Measurements from ENCODE around the gene PGP.
"Not testable (repeated sequence)": the region's sequence is repeated elsewhere in the genome, so short reads cannot be mapped to it uniquely, and the experiment has no call there.

PGP gene

DNA sequence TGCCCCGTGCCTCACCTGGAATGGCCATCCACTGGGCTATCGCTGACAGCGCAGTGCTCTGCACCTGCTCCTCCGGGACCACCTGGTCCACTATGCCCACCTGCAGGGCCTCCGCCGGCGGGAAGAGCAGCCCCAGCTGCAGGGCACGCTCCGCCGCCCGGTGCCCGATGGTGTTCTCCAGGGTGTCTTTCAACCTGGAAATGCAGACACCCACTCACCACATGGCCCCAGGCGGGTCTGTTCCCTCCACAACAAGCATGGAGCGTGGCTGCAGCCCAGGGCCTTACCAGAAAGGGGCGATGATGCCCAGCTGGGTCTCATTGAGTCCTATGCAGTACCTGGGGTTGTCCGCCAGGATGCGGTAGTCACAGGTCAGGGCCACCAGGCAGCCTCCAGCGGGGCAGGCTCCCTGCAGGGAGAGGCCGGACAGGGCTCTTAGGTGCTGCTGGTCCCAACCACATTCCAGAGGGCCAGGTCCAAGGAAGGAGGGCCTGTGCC, 28.4 kb upstream of the PGP start:
- Mint-ChIP-seq H3K9me3 (no peaks in the 10 kb centered on the region), H3K4me3 (no peak overlapping the region), H3K27ac (no peak overlapping the region), H3K4me1 (ENCODE audit: low read depth) (no peaks in the 10 kb centered on the region), H3K36me3 (ENCODE audit: low read depth) (peaks cover 5% of the 10 kb centered on the region), H3K27me3 (ENCODE audit: low read depth) (no peaks in the 10 kb centered on the region)

DNA sequence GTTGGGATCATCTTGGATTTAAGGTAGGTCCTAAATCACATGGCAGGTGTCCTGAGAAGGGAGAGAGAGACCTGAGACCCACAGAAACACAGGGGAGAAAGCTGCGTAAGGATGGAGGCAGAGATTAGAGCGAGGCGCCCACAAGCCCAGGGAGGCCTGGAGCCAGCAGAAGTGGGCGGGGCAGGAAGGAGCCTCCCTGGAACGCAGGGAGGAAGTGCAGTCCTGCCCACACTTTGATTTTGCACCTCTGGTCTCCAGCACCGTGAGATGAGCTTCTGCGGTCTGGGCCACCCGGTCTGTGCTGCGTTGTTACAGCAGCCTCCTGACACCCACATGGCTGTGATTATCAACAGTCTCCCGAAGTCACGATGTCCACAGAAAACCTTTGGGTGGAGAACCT, 28.0 kb upstream of the PGP start:
- Mint-ChIP-seq H3K4me1 (ENCODE audit: low read depth) (no peaks in the 10 kb centered on the region), H3K27ac (no peak overlapping the region), H3K36me3 (ENCODE audit: low read depth) (peaks cover 5% of the 10 kb centered on the region), H3K4me3 (no peak overlapping the region), H3K9me3 (no peaks in the 10 kb centered on the region), H3K27me3 (ENCODE audit: low read depth) (no peaks in the 10 kb centered on the region)

DNA sequence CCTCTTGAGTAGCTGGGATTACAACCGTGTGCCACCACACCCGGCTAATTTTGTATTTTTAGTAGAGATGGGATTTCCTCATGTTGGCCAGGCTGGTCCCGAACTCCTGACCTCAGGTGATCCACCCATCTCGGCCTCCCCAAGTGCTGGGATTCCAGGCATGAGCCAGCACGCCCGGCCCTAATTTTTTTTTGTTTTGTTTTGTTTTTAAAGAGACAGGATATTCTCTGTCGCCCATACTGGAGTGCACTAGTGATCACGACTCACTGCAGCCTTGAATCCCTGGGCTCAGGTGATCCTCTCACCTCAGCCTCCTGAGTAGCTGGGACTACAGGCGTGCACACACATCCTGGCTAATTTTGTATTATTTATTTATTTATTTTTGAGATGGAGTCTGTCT, 25.7 kb upstream of the PGP start:
- not testable (repeated sequence) for H3K9me3 Mint-ChIP-seq; H3K36me3 Mint-ChIP-seq (ENCODE audit: low read depth); H3K4me1 Mint-ChIP-seq (ENCODE audit: low read depth); H3K27me3 Mint-ChIP-seq (ENCODE audit: low read depth); H3K4me3 Mint-ChIP-seq; H3K27ac Mint-ChIP-seq

DNA sequence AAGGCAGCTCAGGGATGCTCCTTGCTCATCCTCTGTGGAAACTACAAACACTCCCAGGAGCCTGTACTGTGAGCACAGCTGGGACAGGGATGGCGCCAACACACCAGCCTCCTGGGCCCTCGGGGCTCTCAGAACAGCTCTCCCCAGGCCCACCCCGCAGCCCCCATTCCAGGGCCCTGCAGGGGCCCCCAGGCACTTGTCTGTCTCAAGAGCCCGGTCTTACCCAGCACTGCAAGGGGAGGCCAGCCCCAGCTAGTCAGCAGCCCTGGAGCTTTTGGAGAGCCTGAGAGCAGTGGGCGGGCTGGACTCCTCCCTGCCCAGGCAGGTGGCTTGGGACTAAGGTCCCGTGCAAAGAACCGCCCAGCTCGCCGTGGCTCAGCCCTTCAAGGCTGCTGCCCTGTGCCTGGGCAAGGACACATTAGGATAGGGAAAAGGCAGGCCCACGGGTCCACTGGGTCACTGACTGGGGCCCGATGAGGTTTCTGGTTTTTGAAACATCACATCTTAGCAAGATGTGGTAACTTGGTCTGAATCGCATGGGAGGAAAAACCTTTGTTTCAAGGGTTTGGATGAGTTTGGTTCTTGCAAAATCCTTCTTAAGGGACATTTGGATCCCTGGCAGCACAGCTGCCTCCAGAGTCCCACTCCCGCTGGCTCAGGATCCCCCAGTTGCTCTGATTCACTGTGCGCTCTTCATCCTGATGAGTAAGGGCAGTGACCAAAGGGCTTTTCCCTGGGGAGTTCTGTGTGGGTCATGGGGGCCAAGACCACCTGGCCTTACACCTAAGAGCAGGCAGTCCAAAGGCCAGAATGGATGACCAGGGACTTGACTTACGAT, 24.4 kb upstream of the PGP start:
- H3K36me3 Mint-ChIP-seq (ENCODE audit: low read depth), result peaks cover 8% of the 10 kb centered on the region
- no peaks in the 10 kb centered on the region for H3K27me3 Mint-ChIP-seq (ENCODE audit: low read depth)
- no peak overlapping the region for H3K4me3 Mint-ChIP-seq
- no peaks in the 10 kb centered on the region for H3K9me3 Mint-ChIP-seq
- H3K27ac Mint-ChIP-seq, result no peak overlapping the region
- H3K4me1 Mint-ChIP-seq (ENCODE audit: low read depth), result no peaks in the 10 kb centered on the region

DNA sequence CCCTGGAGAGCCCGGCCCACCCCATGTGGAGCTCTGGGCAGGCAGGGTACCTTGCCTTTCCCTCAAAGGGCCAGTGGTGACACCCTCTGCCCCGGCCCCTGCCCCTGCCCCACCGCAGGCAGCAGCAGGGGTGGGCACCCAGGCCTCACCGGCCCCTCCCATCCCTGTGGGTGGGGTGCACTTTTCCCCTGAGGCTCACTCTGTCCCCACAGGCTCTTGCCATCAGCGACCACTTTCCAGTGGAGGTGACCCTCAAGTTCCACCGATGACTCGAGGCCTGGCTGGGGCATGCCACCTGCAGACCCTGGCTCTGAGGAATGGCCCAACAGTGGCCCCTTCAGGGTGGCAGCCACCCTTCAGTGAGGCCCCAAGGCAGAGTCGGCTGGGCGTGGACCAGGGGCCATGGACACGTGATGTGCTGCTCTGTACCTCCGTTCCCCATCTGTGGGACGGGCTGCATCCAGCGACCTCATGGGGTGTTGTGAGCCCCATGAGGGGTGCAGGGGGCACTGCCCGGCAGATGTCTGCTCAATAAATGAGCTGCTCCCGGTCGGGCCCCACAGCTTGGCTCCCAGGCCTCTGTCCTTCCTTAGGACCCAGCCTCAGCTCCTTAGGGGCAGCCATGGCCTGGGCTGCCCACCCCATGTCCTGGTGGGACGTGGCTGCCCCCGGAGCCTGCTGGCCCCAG, 23.7 kb upstream of the PGP start:
- H3K27me3 Mint-ChIP-seq (ENCODE audit: low read depth), result no peaks in the 10 kb centered on the region
- peaks cover 8% of the 10 kb centered on the region for H3K36me3 Mint-ChIP-seq (ENCODE audit: low read depth)
- H3K9me3 Mint-ChIP-seq, result no peaks in the 10 kb centered on the region
- H3K4me1 Mint-ChIP-seq (ENCODE audit: low read depth), result no peaks in the 10 kb centered on the region
- H3K4me3 Mint-ChIP-seq, result no peak overlapping the region
- H3K27ac Mint-ChIP-seq, result no peak overlapping the region

DNA sequence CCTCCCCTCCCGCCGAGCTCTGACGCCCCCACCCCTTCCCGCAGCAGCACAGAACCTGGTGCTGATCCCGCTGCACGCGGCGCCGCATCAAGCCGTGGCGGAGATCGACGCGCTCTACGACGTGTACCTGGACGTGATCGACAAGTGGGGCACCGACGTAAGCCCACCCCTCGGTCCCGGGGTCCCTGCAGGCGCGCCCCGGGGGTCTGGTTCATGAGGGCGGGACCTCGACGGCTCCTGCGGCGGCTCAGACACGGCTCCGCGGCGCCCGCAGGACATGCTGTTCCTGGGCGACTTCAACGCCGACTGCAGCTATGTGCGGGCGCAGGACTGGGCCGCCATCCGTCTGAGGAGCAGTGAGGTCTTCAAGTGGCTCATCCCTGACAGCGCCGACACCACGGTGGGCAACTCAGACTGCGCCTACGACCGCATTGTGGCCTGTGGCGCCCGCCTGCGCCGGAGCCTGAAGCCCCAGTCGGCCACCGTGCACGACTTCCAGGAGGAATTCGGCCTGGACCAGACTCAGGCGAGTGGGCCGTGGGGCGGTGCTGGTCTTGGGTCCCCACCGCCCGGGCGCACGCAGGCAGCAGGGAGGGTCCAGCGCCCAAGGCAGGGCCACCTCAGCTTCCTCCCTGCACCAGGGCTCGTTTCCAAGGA, 23.0 kb upstream of the PGP start:
- H3K4me1 Mint-ChIP-seq (ENCODE audit: low read depth), result no peaks in the 10 kb centered on the region
- no peaks in the 10 kb centered on the region for H3K9me3 Mint-ChIP-seq
- no peak overlapping the region for H3K27ac Mint-ChIP-seq
- H3K27me3 Mint-ChIP-seq (ENCODE audit: low read depth), result no peaks in the 10 kb centered on the region
- H3K4me3 Mint-ChIP-seq, result no peak overlapping the region
- peaks cover 8% of the 10 kb centered on the region for H3K36me3 Mint-ChIP-seq (ENCODE audit: low read depth)

DNA sequence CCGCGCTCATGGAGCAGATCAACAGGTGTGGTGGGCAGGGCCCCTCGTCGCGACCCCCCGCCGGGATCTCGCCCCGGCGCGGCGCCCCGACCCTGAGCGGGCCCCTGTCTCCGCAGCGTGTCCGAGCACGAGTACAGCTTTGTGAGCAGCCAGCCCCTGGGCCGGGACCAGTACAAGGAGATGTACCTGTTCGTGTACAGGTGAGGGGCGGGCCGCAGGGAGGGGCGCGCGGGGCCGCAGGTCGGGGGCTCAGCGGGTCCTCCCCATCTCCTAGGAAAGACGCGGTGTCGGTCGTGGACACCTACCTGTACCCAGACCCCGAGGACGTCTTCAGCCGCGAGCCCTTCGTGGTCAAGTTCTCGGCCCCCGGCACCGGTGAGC, 22.5 kb upstream of the PGP start:
- no peaks in the 10 kb centered on the region for H3K27me3 Mint-ChIP-seq (ENCODE audit: low read depth)
- peaks cover 5% of the 10 kb centered on the region for H3K36me3 Mint-ChIP-seq (ENCODE audit: low read depth)
- H3K27ac Mint-ChIP-seq, result no peak overlapping the region
- no peak overlapping the region for H3K4me3 Mint-ChIP-seq
- H3K4me1 Mint-ChIP-seq (ENCODE audit: low read depth), result no peaks in the 10 kb centered on the region
- H3K9me3 Mint-ChIP-seq, result no peaks in the 10 kb centered on the region

DNA sequence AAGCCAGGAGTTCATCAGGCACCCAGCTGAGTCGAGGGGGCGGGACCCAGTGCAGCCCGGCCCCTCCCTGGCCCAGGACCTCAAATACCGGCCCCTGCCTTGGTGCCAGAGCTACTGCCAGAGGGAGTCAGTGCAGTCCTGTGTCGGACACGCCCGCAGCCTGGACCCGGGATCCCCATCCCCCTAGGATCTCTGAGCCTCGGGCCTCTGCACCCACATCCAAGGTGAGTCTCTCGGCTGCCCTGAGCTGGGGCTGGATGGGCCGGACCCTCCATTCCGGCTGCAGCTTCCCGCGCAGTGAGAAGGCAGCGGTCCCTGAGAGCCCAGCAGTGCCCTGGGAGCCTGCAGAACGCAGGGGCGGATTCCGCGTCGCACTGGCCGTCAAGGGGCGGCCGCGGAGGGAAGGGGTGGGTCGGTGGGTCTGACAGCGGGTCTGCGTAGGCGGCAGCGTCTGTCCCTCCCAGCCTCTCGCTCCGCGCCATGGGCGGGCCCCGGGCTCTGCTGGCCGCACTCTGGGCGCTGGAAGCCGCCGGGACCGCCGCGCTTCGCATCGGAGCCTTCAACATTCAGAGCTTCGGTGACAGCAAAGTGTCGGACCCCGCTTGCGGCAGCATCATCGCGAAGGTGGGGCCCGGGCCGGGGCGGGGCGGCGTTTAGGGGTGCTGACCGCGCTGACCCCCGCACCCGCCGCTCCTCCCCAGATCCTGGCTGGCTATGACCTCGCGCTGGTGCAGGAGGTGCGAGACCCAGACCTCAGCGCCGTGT, 21.9 kb upstream of the PGP start, which contains the start of gene DNASE1L2:
Gene DNASE1L2, plus strand, starts transcription at position 108 of the 765 bp plus-strand sequence. Its CDS starts 373 bp downstream, at position 481.
- no peaks in the 10 kb centered on the region for H3K9me3 Mint-ChIP-seq
- no peak within 1 kb of the TSS for H3K4me3 Mint-ChIP-seq
- peaks cover 5% of the 10 kb centered on the region for H3K36me3 Mint-ChIP-seq (ENCODE audit: low read depth)
- H3K4me1 Mint-ChIP-seq (ENCODE audit: low read depth), result no peaks in the 10 kb centered on the region
- H3K27ac Mint-ChIP-seq, result no peak within 1 kb of the TSS
- no peaks in the 10 kb centered on the region for H3K27me3 Mint-ChIP-seq (ENCODE audit: low read depth)

DNA sequence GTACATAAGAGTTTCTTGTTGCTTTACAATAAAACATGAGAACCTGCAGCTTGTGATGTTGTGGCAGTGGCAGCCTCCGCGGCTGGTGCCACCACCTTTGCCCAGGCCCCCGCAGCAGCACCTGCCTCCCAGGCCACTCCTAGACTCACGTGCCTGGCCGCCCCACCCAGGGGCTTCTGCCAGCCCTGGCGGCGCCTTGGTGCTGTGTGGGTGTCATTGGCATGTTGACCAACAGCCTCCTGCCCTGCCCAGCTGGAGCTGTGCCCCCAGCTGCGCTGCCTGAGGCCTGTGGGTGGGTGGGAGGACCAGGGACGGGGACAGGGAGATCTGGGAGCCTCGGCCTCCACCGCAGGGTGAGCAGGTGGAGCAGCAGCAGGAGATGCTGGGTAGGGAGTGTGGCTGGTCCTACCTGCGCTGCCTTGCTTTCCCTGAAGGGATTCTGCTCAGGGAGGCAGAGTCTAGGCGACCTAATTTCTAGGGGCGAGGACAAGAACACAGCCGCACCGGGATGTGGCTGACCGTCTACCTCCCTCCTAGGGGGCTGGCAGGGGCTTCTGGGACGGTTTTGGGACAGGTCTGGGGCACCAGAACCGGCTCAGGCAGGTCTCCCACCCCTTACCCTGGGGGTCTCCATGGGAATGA, 21.2 kb upstream of the PGP start:
- Mint-ChIP-seq H3K27ac (no peak overlapping the region), H3K36me3 (ENCODE audit: low read depth) (peaks cover 5% of the 10 kb centered on the region), H3K27me3 (ENCODE audit: low read depth) (no peaks in the 10 kb centered on the region), H3K4me3 (no peak overlapping the region), H3K4me1 (ENCODE audit: low read depth) (no peaks in the 10 kb centered on the region), H3K9me3 (no peaks in the 10 kb centered on the region)

DNA sequence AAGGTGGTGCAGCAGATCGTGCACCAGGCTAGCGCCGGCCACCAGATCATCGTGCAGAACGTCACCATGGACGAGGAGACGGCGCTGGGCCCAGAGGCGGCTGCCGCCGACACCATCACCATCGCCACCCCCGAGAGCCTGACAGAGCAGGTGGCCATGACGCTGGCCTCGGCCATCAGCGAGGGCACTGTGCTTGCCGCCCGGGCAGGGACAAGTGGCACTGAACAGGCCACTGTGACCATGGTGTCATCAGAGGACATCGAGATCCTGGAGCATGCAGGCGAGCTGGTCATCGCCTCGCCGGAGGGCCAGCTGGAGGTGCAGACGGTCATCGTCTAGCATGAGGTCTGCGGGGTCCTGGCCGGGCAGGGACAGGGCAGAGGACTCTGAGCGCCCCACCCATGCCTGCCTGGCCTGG, 20.6 kb upstream of the PGP start:
- Mint-ChIP-seq H3K27me3 (ENCODE audit: low read depth) (no peaks in the 10 kb centered on the region), H3K4me3 (no peak overlapping the region), H3K9me3 (no peaks in the 10 kb centered on the region), H3K27ac (no peak overlapping the region), H3K36me3 (ENCODE audit: low read depth) (peaks cover 5% of the 10 kb centered on the region), H3K4me1 (ENCODE audit: low read depth) (no peaks in the 10 kb centered on the region)

DNA sequence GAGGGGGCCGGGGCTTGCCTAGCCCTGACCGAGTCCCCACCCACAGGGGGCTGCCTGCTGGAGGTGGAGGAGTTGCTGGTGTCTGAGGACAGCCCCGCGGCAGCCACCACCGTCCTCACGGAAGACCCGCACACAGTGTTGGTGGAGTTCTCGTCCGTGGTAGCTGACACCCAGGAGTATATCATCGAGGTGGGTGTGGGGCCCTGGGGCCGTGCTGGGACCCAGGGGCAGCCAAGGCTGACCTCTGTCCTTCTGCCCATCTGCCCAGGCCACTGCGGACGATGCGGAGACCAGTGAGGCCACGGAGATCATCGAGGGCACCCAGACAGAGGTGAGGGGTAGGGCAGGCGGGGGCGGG, 20.2 kb upstream of the PGP start:
- H3K27ac Mint-ChIP-seq, result no peak overlapping the region
- peaks cover 8% of the 10 kb centered on the region for H3K36me3 Mint-ChIP-seq (ENCODE audit: low read depth)
- no peaks in the 10 kb centered on the region for H3K9me3 Mint-ChIP-seq
- H3K27me3 Mint-ChIP-seq (ENCODE audit: low read depth), result no peaks in the 10 kb centered on the region
- H3K4me1 Mint-ChIP-seq (ENCODE audit: low read depth), result no peaks in the 10 kb centered on the region
- H3K4me3 Mint-ChIP-seq, result no peak overlapping the region

DNA sequence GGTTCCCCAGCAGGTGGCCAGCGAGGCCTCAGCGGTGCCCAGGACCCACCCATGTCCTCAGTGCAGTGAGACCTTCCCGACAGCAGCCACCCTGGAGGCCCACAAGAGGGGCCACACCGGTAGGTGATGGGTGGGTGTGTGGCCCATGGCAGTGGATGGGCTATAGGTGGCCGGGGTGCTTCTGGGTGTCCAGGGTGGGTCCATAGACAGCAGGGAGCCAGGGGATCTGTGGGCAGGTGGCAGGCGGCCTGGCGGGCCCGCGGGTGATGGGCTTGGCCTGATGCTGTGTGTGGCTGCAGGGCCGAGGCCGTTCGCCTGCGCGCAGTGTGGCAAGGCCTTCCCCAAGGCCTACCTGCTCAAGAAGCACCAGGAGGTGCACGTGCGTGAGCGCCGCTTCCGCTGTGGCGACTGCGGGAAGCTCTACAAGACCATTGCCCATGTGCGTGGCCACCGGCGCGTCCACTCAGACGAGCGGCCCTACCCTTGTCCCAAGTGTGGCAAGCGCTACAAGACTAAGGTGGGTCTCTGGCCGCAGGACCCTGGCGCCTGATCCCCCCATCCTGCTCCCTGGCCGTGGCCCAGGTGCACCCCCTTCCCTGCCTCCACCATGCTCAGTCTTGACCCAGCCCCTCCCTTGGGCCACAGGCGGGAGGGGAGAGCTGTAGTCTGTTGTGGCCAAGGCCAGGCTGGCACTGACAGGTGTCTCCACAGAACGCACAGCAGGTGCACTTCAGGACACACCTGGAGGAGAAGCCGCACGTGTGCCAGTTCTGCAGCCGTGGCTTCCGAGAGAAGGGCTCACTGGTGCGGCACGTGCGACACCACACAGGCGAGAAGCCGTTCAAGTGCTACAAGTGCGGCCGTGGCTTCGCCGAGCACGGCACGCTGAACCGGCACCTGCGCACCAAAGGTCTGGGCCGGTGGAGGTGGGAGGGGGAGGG, 19.5 kb upstream of the PGP start:
- Mint-ChIP-seq H3K9me3 (no peaks in the 10 kb centered on the region), H3K36me3 (ENCODE audit: low read depth) (peaks cover 7% of the 10 kb centered on the region), H3K4me3 (no peak overlapping the region), H3K27ac (no peak overlapping the region), H3K4me1 (ENCODE audit: low read depth) (no peaks in the 10 kb centered on the region), H3K27me3 (ENCODE audit: low read depth) (no peaks in the 10 kb centered on the region)

DNA sequence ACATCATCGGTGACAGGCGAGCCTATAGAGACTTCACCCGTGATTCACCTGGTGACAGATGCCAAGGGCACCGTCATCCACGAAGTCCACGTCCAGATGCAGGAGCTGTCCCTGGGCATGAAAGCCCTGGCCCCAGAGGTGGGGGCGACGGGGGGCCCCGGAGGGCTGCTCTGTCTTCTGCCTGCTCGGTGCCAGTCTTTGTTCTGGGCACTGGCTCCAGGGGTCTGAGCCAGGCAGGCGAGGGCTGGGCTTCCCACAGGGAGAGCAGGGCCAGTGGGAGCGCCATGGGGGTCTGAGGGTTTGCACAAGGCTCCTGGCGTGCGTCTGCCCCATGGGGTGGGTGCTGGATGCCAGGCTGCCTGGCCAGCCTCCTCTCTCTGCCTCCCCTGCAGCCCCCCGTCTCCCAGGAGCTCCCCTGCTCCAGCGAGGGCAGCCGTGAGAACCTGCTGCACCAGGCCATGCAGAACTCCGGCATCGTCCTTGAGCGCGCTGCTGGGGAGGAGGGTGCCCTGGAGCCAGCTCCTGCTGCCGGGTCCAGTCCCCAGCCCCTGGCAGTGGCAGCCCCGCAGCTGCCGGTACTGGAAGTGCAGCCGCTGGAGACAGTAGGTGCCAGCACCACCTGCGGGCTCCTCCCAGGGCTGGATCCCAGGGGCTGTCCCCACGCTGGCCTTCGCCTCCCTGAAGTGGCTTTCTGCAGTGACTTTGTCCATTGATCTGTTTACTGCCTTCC, 18.6 kb upstream of the PGP start:
- peaks cover 7% of the 10 kb centered on the region for H3K36me3 Mint-ChIP-seq (ENCODE audit: low read depth)
- H3K27me3 Mint-ChIP-seq (ENCODE audit: low read depth), result no peaks in the 10 kb centered on the region
- H3K27ac Mint-ChIP-seq, result no peak overlapping the region
- H3K4me3 Mint-ChIP-seq, result no peak overlapping the region
- H3K9me3 Mint-ChIP-seq, result no peaks in the 10 kb centered on the region
- H3K4me1 Mint-ChIP-seq (ENCODE audit: low read depth), result no peaks in the 10 kb centered on the region
